Smooth muscle cell of the brain vasculature (primary cell): ENCODE results near the gene HTR3A.

Source experiments
- DNase-seq: peaks from one replicate; pipeline ENCODE4 v3.0.0-alpha.2; 2012; ENCODE audit warnings: low read depth, low spot score

HTR3A gene

DNA sequence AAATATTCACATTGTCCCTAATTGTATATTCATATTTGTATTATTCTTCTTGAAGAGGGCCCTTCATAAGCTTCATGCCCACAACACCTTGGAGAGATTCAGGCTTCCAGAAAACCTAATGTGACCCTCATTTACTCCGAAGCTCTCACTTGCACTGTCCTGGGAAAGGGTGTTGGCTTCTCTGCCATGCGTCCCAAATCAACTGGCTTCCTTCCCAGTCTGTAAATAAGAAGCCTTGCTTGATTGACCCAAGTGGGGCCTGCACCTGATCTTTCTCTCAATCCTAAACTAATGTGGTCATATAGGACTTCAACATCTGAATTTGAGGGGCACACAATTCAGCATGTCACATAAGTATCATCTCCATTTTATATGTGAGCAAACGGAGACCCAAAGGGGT lies 44.1 kb downstream of the HTR3A start:
- DNase-seq, result no peak

GRCh38 chr11:114019574-114019973 lies 44.7 kb downstream of the HTR3A start:
- no peak for DNase-seq

DNA sequence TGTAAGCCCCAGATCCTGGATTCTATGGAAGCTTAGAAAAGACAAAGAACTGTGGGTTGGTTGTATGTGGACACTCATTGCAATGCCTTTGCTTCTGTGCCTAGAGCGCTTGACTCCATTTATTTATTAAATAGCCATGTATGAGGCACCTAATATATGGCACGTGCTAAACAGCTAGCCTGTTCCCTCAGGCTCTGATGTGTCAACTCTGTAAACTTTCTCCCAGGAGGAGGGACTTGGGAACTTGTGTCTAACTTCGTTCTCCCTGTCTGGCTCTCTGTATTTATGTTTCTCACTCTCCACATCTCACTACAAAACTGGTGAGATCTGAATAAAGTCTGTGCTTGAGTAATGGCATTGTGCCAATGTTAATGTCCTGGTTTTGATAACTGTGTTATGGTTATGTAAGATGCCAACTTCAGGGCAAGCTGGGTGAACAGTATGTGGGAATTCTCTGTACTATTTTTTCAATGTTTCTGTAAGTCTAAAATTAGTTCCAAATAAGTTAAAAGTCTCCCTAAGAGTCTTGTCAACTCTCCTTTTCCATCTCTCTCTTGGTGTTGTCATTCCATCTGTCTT lies 50.5 kb downstream of the HTR3A start:
- DNase-seq, result no peak

- no peak for DNase-seq
Measured at GRCh38 chr11:114026355-114026754, 51.4 kb downstream of the HTR3A start.

- no peak for DNase-seq
Measured at GRCh38 chr11:114027391-114027790, 52.5 kb downstream of the HTR3A start.

GRCh38 chr11:114027926-114028325 lies 53.0 kb downstream of the HTR3A start:
- DNase-seq, result no peak

DNA sequence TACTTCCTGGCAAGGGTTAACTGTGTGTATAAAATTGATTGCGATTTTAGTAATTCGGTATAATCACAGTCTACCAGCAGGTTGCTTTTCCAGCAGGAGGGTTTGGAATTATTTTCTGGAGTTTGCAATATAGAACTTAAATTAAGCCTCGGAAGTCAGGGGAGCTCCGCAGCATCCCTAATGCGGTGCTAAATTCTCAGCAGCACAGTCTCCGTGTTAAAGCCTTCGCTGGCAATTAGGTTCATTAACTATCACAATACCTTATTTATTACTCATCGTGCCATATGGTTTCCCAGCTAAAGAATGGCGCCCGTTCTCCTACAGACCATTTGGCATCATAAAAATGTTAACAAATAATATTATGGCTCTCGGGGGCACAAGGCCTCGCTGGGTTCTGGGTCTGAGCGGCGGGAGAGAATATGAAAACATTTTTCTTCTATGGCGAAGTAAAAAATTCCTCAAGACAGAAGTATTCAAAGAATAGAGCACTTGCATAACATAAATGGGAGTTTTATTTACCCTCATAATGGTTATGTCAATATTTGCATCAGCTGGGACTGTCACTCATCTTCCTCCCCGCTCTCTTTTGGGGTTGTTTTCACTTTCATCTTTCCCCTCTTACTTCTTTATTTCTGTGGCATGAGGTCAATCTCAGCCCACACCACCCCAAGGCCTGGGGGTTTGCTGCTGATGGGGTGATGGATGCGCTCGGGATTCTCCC lies 56.5 kb downstream of the HTR3A start:
- no peak for DNase-seq

DNA sequence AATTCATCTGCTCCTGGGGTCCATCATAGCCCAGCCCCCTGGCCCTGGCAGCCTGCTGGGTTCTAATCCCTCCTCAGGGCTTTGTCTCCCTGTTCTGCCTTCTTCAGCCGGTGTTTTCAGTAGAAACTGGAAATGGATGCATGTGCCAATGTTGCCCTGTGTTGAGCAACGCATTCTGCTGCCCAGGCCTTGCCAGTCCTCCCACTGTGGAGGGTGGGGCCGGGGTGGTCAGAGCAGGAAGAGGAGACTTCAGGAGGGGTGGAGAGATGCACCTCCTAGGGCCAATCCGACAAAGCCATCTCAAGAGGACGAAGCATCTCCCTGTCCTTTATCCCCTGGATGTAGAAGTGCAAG lies 57.0 kb downstream of the HTR3A start:
- DNase-seq, result no peak

DNA sequence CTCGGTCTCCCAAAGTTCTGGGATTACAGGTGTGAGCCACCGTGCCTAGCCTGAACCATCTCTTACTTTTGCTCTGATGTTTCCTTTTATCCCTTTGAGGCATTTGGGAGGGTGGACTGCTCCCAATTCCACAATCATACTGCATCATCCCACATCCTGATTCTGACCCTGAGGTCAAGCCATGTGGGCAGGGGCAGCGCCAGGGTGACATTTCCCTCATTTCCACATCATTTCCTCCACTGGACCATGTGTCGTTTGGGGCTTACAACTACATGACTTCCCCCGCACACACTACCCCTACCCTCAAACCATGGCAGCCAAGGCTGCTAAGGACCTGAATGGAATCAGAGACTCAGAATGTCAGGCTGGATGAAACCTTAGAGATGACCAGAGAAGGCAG lies 58.2 kb downstream of the HTR3A start:
- DNase-seq, result no peak

DNA sequence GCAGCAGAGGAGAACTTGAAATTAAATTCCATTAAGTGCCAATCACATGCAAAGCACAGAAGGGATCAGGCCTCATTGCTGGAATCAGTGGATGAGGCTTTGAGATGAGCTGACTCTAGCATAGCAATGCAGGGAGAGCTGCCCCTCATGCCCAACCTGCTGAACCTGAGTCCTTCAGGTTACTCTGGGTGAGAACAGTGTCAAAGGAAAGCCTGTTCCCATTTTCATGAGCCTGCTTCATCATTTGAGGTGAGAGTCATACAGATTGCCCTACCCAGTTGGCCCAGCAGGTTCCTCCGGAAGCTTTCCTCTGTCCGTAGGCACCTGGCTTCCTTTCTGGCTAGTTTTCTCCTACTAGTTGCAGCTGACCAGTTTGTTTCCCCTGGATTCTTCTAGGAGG lies 58.7 kb downstream of the HTR3A start:
- no peak for DNase-seq

DNA sequence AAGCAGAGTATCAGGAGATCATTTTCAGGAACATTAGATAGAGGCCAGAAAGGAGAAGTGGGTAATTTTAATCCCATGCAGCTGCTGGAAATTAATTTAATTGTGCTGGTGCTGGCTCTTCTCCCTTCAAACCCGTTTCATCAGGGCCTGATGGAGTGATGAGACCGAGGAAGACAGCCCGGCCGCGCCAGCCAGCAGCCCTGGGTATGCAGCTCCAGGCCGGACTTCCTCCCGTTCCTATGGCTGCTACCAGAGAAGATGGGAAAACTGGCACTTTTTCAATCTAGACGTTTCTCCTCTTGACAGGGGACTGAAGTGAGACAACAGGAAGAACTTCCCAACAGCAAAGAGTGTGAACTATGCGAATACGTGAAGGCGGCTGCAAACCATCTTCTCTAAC lies 60.0 kb downstream of the HTR3A start:
- no peak for DNase-seq

GRCh38 chr11:114036147-114036811 lies 61.4 kb downstream of the HTR3A start:
- peak; percentile 81 for DNase-seq

GRCh38 chr11:114036958-114037357 lies 62.0 kb downstream of the HTR3A start:
- no peak for DNase-seq

DNA sequence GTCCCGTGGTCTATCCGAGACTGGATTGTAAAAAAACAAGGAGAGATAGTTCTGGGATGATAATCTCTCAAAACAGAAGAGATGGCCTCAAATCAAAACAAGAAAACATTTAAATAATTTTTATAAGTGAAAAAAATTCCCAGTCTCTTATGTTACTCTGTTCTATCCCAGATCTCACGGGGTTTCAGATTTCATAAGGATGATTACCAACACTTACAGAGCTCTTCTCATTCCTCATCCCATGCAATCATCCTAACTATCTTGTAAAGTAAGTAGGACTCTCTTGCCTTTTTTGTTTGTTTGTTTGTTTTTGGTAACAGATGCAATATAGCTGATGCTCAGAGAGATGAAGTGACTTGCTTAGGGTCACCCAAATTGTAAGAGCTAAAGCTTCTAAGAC lies 64.6 kb downstream of the HTR3A start:
- DNase-seq, result no peak
